NCI-H146 treated with DMSO at 0.1 percent for 48 hours (cell line): ENCODE data around the gene TYK2.
"Not testable (repeated sequence)": the region's sequence is repeated elsewhere in the genome, so short reads cannot be mapped to it uniquely, and the experiment has no call there.

Experiments used
- DNase-seq: peaks from one replicate; lab custom pipeline; 2025; ENCODE audit not compliant: unreplicated experiment; lab: John Stamatoyannopoulos, UW

TYK2 gene

GRCh38 chr19:10408511-10409283 lies 28.3 kb upstream of the TYK2 start:
- DNase-seq = no peak

GRCh38 chr19:10407096-10407495 lies 26.7 kb upstream of the TYK2 start:
- DNase-seq = no peak

GRCh38 chr19:10406191-10406590 lies 25.8 kb upstream of the TYK2 start:
- DNase-seq = no peak

GRCh38 chr19:10404888-10405820 lies 24.8 kb upstream of the TYK2 start:
- no peak for DNase-seq

GRCh38 chr19:10403137-10404021 lies 23.0 kb upstream of the TYK2 start, which contains the start of gene CDC37:
CDC37 (minus strand) TSS chr19:10403542; CDS start chr19:10403479, 63 bp downstream.
- DNase-seq = peak; percentile 90

- DNase-seq = no peak
These were observed 22.2 kb upstream of the TYK2 start for GRCh38 chr19:10402441-10403038.

GRCh38 chr19:10399878-10400277 lies 19.5 kb upstream of the TYK2 start:
- DNase-seq = no peak

GRCh38 chr19:10399340-10399739 lies 19.0 kb upstream of the TYK2 start:
- DNase-seq = not testable (repeated sequence)

GRCh38 chr19:10398819-10399218 lies 18.4 kb upstream of the TYK2 start:
- no peak for DNase-seq

GRCh38 chr19:10395917-10396316 lies 15.5 kb upstream of the TYK2 start:
- DNase-seq = no peak

- DNase-seq = no peak
These were observed 15.1 kb upstream of the TYK2 start for GRCh38 chr19:10395436-10395835.

GRCh38 chr19:10395003-10395402 lies 14.6 kb upstream of the TYK2 start:
- no peak for DNase-seq

- DNase-seq = no peak
These were observed 12.8 kb upstream of the TYK2 start for GRCh38 chr19:10393137-10393536.

- DNase-seq = no peak
These were observed 11.7 kb upstream of the TYK2 start for GRCh38 chr19:10392120-10392519.

GRCh38 chr19:10390652-10391286 lies 10.4 kb upstream of the TYK2 start:
- peak; percentile 12 for DNase-seq

- no peak for DNase-seq
These were observed 9.5 kb upstream of the TYK2 start for GRCh38 chr19:10389863-10390262.

GRCh38 chr19:10388957-10389356 lies 8.6 kb upstream of the TYK2 start:
- DNase-seq = peak; percentile 81

GRCh38 chr19:10384580-10384979 lies 4.2 kb upstream of the TYK2 start:
- DNase-seq = no peak

- DNase-seq = not testable (repeated sequence)
These were observed 2.8 kb upstream of the TYK2 start for GRCh38 chr19:10383223-10383499.

GRCh38 chr19:10379880-10380312 lies 476 bp downstream of the TYK2 start:
- no peak for DNase-seq
